Vagina (tissue), 2 donors: Measurements from ENCODE around the gene SNU13.
"Not testable (repeated sequence)": the region's sequence is repeated elsewhere in the genome, so short reads cannot be mapped to it uniquely, and the experiment has no call there.

Source experiments
- POLR2A ChIP-seq, 2 donors: fragments of 450-650 bp; IDR thresholded peaks; one replicate each; pipeline ENCODE4 v1.6.1; 2017; ENCODE audit warnings: antibody characterized with exemption in 2 of 2, mild to moderate bottlenecking in 2 of 2, moderate library complexity in 2 of 2
- POLR2AphosphoS5 ChIP-seq, 2 donors: sonication (generic); formaldehyde crosslinking; IDR thresholded peaks; one replicate each; pipeline ENCODE4 v1.9.0; 2017; ENCODE audit warnings: antibody characterized with exemption in 2 of 2, mild to moderate bottlenecking in 2 of 2, low read depth in 1 of 2; ENCODE audit not compliant: insufficient read depth in 1 of 2
- TF ChIP-seq, protein P1 (sequence below), 3 experiments: fragments of 450-650 bp in 2 of 3; fragments of 200-600 bp in 1 of 3; sonication (generic) in 1 of 3; IDR thresholded peaks; one replicate each; pipeline ENCODE4 v1.5.1; 2017 to 2019; ENCODE audit warnings: antibody characterized with exemption in 3 of 3, mild to moderate bottlenecking in 2 of 3, moderate library complexity in 2 of 3

DNA sequence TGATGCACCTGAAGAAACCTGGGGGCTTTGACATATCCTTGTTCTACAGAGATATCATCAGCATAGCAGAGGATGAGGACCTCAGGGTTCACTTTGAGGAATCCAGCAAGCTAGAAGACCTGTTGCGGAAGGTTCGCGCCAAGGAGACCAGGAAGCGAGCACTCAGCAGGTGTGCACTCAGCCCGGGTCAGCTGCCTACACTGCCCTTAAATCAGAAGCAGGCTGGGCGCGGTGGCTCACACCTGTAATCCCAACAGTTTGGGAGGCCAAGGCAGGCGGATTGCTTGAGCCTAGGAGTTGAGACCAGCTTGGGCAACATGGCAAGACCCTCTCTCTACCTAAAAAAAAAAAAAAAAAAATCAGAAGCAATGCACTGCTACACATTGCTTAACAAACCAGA, 51.0 kb downstream of the SNU13 start:
- TF ChIP-seq, protein P1, sequence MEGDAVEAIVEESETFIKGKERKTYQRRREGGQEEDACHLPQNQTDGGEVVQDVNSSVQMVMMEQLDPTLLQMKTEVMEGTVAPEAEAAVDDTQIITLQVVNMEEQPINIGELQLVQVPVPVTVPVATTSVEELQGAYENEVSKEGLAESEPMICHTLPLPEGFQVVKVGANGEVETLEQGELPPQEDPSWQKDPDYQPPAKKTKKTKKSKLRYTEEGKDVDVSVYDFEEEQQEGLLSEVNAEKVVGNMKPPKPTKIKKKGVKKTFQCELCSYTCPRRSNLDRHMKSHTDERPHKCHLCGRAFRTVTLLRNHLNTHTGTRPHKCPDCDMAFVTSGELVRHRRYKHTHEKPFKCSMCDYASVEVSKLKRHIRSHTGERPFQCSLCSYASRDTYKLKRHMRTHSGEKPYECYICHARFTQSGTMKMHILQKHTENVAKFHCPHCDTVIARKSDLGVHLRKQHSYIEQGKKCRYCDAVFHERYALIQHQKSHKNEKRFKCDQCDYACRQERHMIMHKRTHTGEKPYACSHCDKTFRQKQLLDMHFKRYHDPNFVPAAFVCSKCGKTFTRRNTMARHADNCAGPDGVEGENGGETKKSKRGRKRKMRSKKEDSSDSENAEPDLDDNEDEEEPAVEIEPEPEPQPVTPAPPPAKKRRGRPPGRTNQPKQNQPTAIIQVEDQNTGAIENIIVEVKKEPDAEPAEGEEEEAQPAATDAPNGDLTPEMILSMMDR (IDR thresholded peaks at IDR 0.05), result not testable (repeated sequence)
- not testable (repeated sequence) for TF ChIP-seq POLR2AphosphoS5 (IDR thresholded peaks at IDR 0.05; ENCODE audit: insufficient read depth in 1 of 2, low read depth in 1 of 2); POLR2A (IDR thresholded peaks at IDR 0.05)
